ENCODE data around the gene DRC3. TPM values are rescaled to one million over a fixed set of nuclear protein-coding genes. Genes with fewer than 3 reads are reported as not detected.
A peak's percentile ranks its signal among the peaks of the same experiment; 100 is the strongest.

DRC3 gene
- total RNA-seq, 1 donor from 2014 or later, result 13.4 TPM

DNA sequence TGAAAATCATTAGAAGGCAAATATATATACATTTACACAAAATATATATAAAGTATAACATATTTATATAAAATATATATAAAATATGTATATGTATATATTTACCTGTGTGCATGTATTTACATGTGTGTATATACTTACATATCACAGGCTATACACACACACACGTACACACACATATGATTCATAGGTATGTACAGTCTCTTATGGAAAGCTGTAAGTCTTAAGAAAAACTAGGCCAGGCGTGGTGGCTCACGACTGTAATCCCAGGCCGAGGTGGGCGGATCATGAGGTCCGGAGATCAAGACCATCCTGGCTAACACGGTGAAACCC is 15.1 kb upstream of the DRC3 start:
- intact Hi-C loops (cut with DNase I), result no loop called here
- no peaks in the 10 kb centered on the region for H3K27me3 ChIP-seq (ENCODE audit: low read depth)
- DNase-seq (no peak), ATAC-seq (no peak)
- peak overlapping the region; percentile 59 for H3K27ac ChIP-seq
- H3K36me3 ChIP-seq, result peaks cover 3% of the 10 kb centered on the region
- peaks cover 40% of the 10 kb centered on the region for H3K4me1 ChIP-seq
- H3K9me3 ChIP-seq, result no peaks in the 10 kb centered on the region
- H3K4me3 ChIP-seq, result no peak overlapping the region
- TF ChIP-seq, protein P1, sequence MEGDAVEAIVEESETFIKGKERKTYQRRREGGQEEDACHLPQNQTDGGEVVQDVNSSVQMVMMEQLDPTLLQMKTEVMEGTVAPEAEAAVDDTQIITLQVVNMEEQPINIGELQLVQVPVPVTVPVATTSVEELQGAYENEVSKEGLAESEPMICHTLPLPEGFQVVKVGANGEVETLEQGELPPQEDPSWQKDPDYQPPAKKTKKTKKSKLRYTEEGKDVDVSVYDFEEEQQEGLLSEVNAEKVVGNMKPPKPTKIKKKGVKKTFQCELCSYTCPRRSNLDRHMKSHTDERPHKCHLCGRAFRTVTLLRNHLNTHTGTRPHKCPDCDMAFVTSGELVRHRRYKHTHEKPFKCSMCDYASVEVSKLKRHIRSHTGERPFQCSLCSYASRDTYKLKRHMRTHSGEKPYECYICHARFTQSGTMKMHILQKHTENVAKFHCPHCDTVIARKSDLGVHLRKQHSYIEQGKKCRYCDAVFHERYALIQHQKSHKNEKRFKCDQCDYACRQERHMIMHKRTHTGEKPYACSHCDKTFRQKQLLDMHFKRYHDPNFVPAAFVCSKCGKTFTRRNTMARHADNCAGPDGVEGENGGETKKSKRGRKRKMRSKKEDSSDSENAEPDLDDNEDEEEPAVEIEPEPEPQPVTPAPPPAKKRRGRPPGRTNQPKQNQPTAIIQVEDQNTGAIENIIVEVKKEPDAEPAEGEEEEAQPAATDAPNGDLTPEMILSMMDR (IDR thresholded peaks at IDR 0.05), result no peak

DNA sequence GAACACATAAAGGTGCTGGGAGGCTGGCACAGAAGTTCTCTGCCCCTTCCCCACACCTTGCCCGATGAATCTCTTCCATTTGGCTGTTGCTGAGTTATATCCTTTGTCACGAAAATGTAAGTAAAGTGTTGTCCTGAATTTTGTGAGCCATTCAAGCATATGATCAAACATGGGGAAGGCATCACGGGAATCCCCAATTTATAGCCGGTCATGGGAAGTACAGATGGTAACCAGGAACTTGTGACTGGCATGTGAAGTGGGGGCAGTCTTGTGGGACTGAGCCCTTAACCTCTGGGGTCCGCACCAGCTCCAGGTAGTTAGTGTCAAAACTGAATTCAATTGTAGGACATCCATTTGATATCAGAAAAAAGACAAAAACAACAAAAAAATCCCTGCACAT is 13.7 kb upstream of the DRC3 start:
- Histone ChIP-seq H3K9me3 (no peaks in the 10 kb centered on the region), H3K4me1 (peaks cover 40% of the 10 kb centered on the region), H3K27me3 (ENCODE audit: low read depth) (no peaks in the 10 kb centered on the region), H3K27ac (peak overlapping the region; percentile 59), H3K4me3 (no peak overlapping the region), H3K36me3 (peaks cover 3% of the 10 kb centered on the region)
- ATAC-seq (no peak), DNase-seq (no peak)
- TF ChIP-seq, protein P1 (IDR thresholded peaks at IDR 0.05), result no peak
- intact Hi-C loops (cut with DNase I), result no loop called here

DNA sequence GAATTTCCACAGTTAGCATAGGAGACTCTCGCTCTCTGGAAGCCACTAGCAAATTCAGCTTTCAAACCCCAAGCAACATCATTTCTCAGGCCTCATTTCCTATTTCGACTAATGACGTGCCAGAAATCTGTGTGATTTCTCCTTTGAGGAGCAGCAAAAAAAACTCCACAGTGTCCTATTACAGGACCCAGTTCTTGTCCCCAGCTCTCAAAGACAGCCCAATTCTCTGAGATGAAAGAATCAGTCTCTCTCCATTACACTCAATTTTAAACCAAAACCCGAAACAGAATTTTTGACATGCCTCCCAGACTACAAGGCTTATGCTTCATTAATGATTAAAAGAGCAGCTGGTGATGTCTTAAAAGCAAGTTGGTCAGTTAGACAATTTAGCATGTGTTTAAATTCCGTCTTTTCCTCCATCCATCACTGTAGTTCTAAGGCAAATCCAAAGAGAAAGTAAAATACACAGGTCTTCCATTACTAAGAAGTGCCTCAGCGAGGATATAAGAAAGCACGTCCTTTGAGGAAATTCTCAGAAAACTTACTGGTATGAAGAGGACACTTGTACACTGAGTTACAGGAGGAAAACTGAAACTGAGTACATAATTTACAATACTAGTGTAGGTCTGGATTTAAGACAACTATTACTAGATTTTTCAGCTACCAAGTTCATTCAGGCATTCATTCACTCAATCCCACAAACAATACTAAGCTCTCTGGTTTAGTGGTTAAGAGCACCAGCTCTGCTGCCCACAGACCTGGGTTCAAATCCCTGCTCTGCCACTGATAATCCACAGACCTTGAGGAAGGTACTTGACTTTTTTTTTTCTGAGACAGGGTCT is 12.9 kb upstream of the DRC3 start:
- Histone ChIP-seq H3K9me3 (no peaks in the 10 kb centered on the region), H3K27me3 (ENCODE audit: low read depth) (no peaks in the 10 kb centered on the region), H3K4me3 (peak overlapping the region; percentile 28), H3K36me3 (peaks cover 3% of the 10 kb centered on the region), H3K4me1 (peaks cover 45% of the 10 kb centered on the region), H3K27ac (peak overlapping the region; percentile 59)
- ATAC-seq, result peak; percentile 52 to 63
- intact Hi-C loops (cut with DNase I), result no loop called here
- no peak for DNase-seq
- TF ChIP-seq, protein P1 (IDR thresholded peaks at IDR 0.05), result no peak

DNA sequence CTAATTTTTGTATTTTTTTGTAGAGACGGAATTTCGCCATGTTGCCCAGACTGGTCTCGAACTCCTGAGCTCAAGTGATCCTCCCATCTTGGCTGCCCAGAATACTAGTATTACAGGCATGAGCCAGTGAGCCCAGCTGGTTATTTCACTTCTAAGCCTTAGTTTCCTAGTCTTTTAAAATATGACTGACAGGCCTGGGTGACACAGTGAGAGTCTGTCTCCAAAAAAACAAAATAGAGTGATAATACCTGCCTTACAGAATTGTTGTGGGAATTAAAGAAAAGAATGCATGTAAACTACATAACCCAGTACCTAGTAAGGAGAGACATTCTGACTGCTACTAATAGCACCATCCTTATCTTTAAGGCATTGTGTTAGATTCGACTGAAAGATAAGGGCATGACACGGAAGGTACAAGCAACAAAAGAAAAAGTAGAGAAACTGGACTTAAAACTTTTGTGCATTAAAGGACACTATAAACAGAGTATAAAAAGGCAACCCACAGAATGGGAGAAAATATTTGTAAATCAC is 12.1 kb upstream of the DRC3 start:
- peak overlapping the region; percentile 59 for H3K27ac ChIP-seq
- intact Hi-C loops (cut with DNase I), result no loop called here
- TF ChIP-seq, protein P1 (IDR thresholded peaks at IDR 0.05), result no peak
- no peaks in the 10 kb centered on the region for H3K27me3 ChIP-seq (ENCODE audit: low read depth)
- no peak overlapping the region for H3K4me3 ChIP-seq
- peaks cover 53% of the 10 kb centered on the region for H3K4me1 ChIP-seq
- DNase-seq (no peak), ATAC-seq (no peak)
- no peaks in the 10 kb centered on the region for H3K9me3 ChIP-seq
- H3K36me3 ChIP-seq, result no peaks in the 10 kb centered on the region

GRCh38 chr17:17963066-17963465 is 9.6 kb upstream of the DRC3 start:
- no peak overlapping the region for H3K4me3 ChIP-seq
- intact Hi-C loops (cut with DNase I), result no loop called here
- H3K27ac ChIP-seq, result no peak overlapping the region
- H3K27me3 ChIP-seq (ENCODE audit: low read depth), result no peaks in the 10 kb centered on the region
- no peaks in the 10 kb centered on the region for H3K9me3 ChIP-seq
- H3K4me1 ChIP-seq, result peaks cover 49% of the 10 kb centered on the region
- no peak for ATAC-seq
- no peak for DNase-seq
- TF ChIP-seq, protein P1 (IDR thresholded peaks at IDR 0.05), result no peak
- H3K36me3 ChIP-seq, result no peaks in the 10 kb centered on the region

Measured in lower lobe of right lung (tissue), 2 donors.